WTC11 (cell line): ENCODE data around the gene MACROD2. TPM values are rescaled to one million over a fixed set of nuclear protein-coding genes. Genes with fewer than 3 reads are reported as not detected.

Source experiments
- ATAC-seq: fragments of 200-7000 bp; cut with Tn5 transposase; 2 replicates; pipeline ENCODE4 v1.10.0; 2021; ENCODE audit warnings: mild to moderate bottlenecking, moderate library complexity
- CTCF ChIA-PET: fragments of 300-600 bp; sonication (Branson Sonifier 250); formaldehyde crosslinking; loops from one replicate; lab custom pipeline; 2021; ENCODE audit warnings: antibody characterized with exemption; lab: Charles Lee
- POLR2A ChIA-PET: fragments of 350-600 bp; sonication (Branson Sonifier 250); formaldehyde crosslinking; loops from one replicate; lab custom pipeline; 2021; ENCODE audit warnings: antibody characterized with exemption; lab: Charles Lee
- DNase-seq: peaks from one replicate; pipeline ENCODE4 v3.0.0; 2021; ENCODE audit warnings: low spot score
- H3K27ac Mint-ChIP-seq: 2 replicates; pipeline ENCODE4 v1.8.0; 2021; ENCODE audit warnings: mixed read lengths
- H3K27me3 Mint-ChIP-seq: 2 replicates; pipeline ENCODE4 v1.8.0; 2021; ENCODE audit warnings: low read depth, mild to moderate bottlenecking, moderate library complexity, mixed read lengths
- H3K36me3 Mint-ChIP-seq: 2 replicates; pipeline ENCODE4 v1.8.0; 2021; ENCODE audit warnings: mixed read lengths
- H3K4me1 Mint-ChIP-seq: 2 replicates; pipeline ENCODE4 v1.8.0; 2022; ENCODE audit warnings: mixed read lengths
- H3K4me3 Mint-ChIP-seq: 2 replicates; pipeline ENCODE4 v1.8.0; 2021; ENCODE audit warnings: mild to moderate bottlenecking, moderate library complexity, mixed read lengths
- H3K9me3 Mint-ChIP-seq: 2 replicates; pipeline ENCODE4 v1.8.0; 2021; ENCODE audit warnings: mixed read lengths
- AR ChIP-seq: fragments of 250-450 bp; sonication (Bioruptor Pico); IDR thresholded peaks from 2 replicates; pipeline ENCODE4 v1.9.0; 2021; ENCODE audit warnings: mild to moderate bottlenecking
- ATF1 ChIP-seq: sonication (generic); formaldehyde crosslinking; IDR thresholded peaks from 2 replicates; pipeline ENCODE4 v1.8.1; 2023; ENCODE audit warnings: mild to moderate bottlenecking, moderate library complexity, missing genetic modification reagents
- ATF2 ChIP-seq: sonication (generic); formaldehyde crosslinking; IDR thresholded peaks from 2 replicates; pipeline ENCODE4 v1.8.1; 2022; ENCODE audit warnings: low read depth, missing genetic modification reagents, borderline replicate concordance
- CTCF ChIP-seq: fragments of 200-600 bp; IDR thresholded peaks from 2 replicates; pipeline ENCODE4 v1.8.0; 2022; ENCODE audit warnings: antibody characterized with exemption
- ELF4 ChIP-seq: sonication (generic); formaldehyde crosslinking; IDR thresholded peaks from 2 replicates; pipeline ENCODE4 v1.8.1; 2022; ENCODE audit warnings: low read depth, mild to moderate bottlenecking, moderate library complexity, missing genetic modification reagents
- ERG ChIP-seq: fragments of 250-450 bp; sonication (Bioruptor Pico); IDR thresholded peaks from 2 replicates; pipeline ENCODE4 v1.8.0; 2021; ENCODE audit warnings: mild to moderate bottlenecking
- ETV6 ChIP-seq: sonication (generic); formaldehyde crosslinking; IDR thresholded peaks from 2 replicates; pipeline ENCODE4 v1.8.1; 2022; ENCODE audit warnings: mild to moderate bottlenecking, missing genetic modification reagents
- FOXP1 ChIP-seq: sonication (generic); formaldehyde crosslinking; IDR thresholded peaks from 2 replicates; pipeline ENCODE4 v1.8.0; 2022; ENCODE audit warnings: missing genetic modification reagents, mild to moderate bottlenecking, moderate library complexity, borderline replicate concordance
- IRF1 ChIP-seq: sonication (generic); formaldehyde crosslinking; IDR thresholded peaks from 2 replicates; pipeline ENCODE4 v1.8.0; 2023; ENCODE audit warnings: missing genetic modification reagents
- MLX ChIP-seq: sonication (generic); formaldehyde crosslinking; IDR thresholded peaks from 2 replicates; pipeline ENCODE4 v1.8.1; 2023; ENCODE audit warnings: mild to moderate bottlenecking, missing genetic modification reagents, moderate library complexity
- NFATC4 ChIP-seq: fragments of 250-450 bp; sonication (Bioruptor Pico); IDR thresholded peaks from 2 replicates; pipeline ENCODE4 v1.9.0; 2021; ENCODE audit warnings: mild to moderate bottlenecking
- NFYB ChIP-seq: sonication (generic); formaldehyde crosslinking; conservative IDR thresholded peaks from 2 replicates; pipeline ENCODE4 v1.8.0; 2022; ENCODE audit warnings: low read depth, missing genetic modification reagents
- NR1H2 ChIP-seq: sonication (generic); formaldehyde crosslinking; IDR thresholded peaks from 2 replicates; pipeline ENCODE4 v1.9.0; 2021; ENCODE audit warnings: mild to moderate bottlenecking, moderate library complexity, missing genetic modification reagents
- NR3C1 ChIP-seq: sonication (generic); formaldehyde crosslinking; conservative IDR thresholded peaks from 2 replicates; pipeline ENCODE4 v1.8.1; 2023; ENCODE audit warnings: low read depth, mild to moderate bottlenecking, missing genetic modification reagents
- RORB ChIP-seq: fragments of 250-450 bp; sonication (Bioruptor Pico); IDR thresholded peaks from 2 replicates; pipeline ENCODE4 v1.9.0; 2021; ENCODE audit warnings: mild to moderate bottlenecking
- SMAD3 ChIP-seq: sonication (generic); formaldehyde crosslinking; IDR thresholded peaks from 2 replicates; pipeline ENCODE4 v1.8.0; 2022; ENCODE audit warnings: missing genetic modification reagents, mild to moderate bottlenecking, borderline replicate concordance
- SOX15 ChIP-seq: fragments of 250-450 bp; sonication (Bioruptor Pico); IDR thresholded peaks from 2 replicates; pipeline ENCODE4 v1.9.0; 2021; ENCODE audit warnings: mild to moderate bottlenecking
- TEAD4 ChIP-seq: sonication (generic); formaldehyde crosslinking; IDR thresholded peaks from 2 replicates; pipeline ENCODE4 v1.8.0; 2022; ENCODE audit warnings: mild to moderate bottlenecking, missing genetic modification reagents
- ZBTB21 ChIP-seq: sonication (generic); formaldehyde crosslinking; IDR thresholded peaks from 2 replicates; pipeline ENCODE4 v1.8.1; 2023; ENCODE audit warnings: mild to moderate bottlenecking, missing genetic modification reagents, borderline replicate concordance
- ZMAT4 ChIP-seq: fragments of 250-450 bp; sonication (Bioruptor Pico); IDR thresholded peaks from 2 replicates; pipeline ENCODE4 v1.9.0; 2021; ENCODE audit warnings: mild to moderate bottlenecking
- ZNF219 ChIP-seq: sonication (generic); formaldehyde crosslinking; IDR thresholded peaks from 2 replicates; pipeline ENCODE4 v1.8.0; 2023; ENCODE audit warnings: missing genetic modification reagents, mild to moderate bottlenecking, borderline replicate concordance
- ZNF396 ChIP-seq: fragments of 250-450 bp; sonication (Bioruptor Pico); IDR thresholded peaks from 2 replicates; pipeline ENCODE4 v1.8.0; 2021; ENCODE audit warnings: mild to moderate bottlenecking, moderate library complexity, borderline replicate concordance
- ZNF416 ChIP-seq: fragments of 250-450 bp; sonication (Bioruptor Pico); IDR thresholded peaks from 2 replicates; pipeline ENCODE4 v1.9.0; 2021; ENCODE audit warnings: mild to moderate bottlenecking, inconsistent platforms
- total RNA-seq: library from RNA; stranded (reverse); gene quantifications from 3 replicates; pipeline ENCODE4 v1.2.3, GENCODE V29; 2021

MACROD2 gene
- total RNA-seq, 1 experiment from 2014 or later = 4.1 TPM

GRCh38 chr20:15099130-15099529, 1103.8 kb downstream of the MACROD2 start (continued):
- TF ChIP-seq ETV6 (no peak), FOXP1 (CRISPR knock-in tag) (no peak), RORB (CRISPR knock-in tag) (no peak), ATF1 (CRISPR knock-in tag) (no peak), ZBTB21 (no peak), SOX15 (CRISPR knock-in tag) (no peak), SMAD3 (CRISPR knock-in tag) (no peak), AR (CRISPR knock-in tag) (no peak)

- Mint-ChIP-seq H3K4me1 (no peaks in the 10 kb centered on the region), H3K36me3 (no peaks in the 10 kb centered on the region), H3K27me3 (no peaks in the 10 kb centered on the region), H3K27ac (no peak overlapping the region), H3K9me3 (peaks cover 22% of the 10 kb centered on the region), H3K4me3 (no peak overlapping the region)
- TF ChIP-seq ATF2 (CRISPR knock-in tag) = no peak
- no peak for TF ChIP-seq TEAD4 (CRISPR knock-in tag)
- TF ChIP-seq NFYB (CRISPR knock-in tag) = no peak
- TF ChIP-seq NR3C1 (CRISPR knock-in tag) = no peak
- TF ChIP-seq CTCF = no peak
- TF ChIP-seq NFATC4 (CRISPR knock-in tag) = no peak
- TF ChIP-seq AR (CRISPR knock-in tag) = no peak
- no peak for TF ChIP-seq MLX (CRISPR knock-in tag)
- no peak for TF ChIP-seq ZNF396 (CRISPR knock-in tag)
- TF ChIP-seq IRF1 (CRISPR knock-in tag) = no peak
- TF ChIP-seq ATF1 (CRISPR knock-in tag) = no peak
- no peak for TF ChIP-seq ZNF219 (CRISPR knock-in tag)
- no peak for TF ChIP-seq NR1H2 (CRISPR knock-in tag)
- no peak for TF ChIP-seq ZMAT4
- TF ChIP-seq ELF4 (CRISPR knock-in tag) = no peak
- no peak for TF ChIP-seq ZNF416 (CRISPR knock-in tag)
- no peak for TF ChIP-seq RORB (CRISPR knock-in tag)
- no peak for TF ChIP-seq ERG (CRISPR knock-in tag)
- ChIA-PET CTCF (no interaction called here), POLR2A (no interaction called here)
- no peak for ATAC-seq
- no peak for DNase-seq
Measured at GRCh38 chr20:15100506-15101160, 1105.3 kb downstream of the MACROD2 start.
